Thoracic aorta (tissue), 2 donors: ENCODE measurements around the gene ETNK2. TPM values are rescaled to one million over a fixed set of nuclear protein-coding genes. Genes with fewer than 3 reads are reported as not detected.

Experiments
- ATAC-seq: fragments of 150-250 bp; one replicate; pipeline ENCODE4 v1.8.0; 2017; ENCODE audit warnings: low read depth; ENCODE audit not compliant: insufficient number of reproducible peaks, low FRiP score
- DNase-seq: peaks from one replicate; pipeline ENCODE4 v3.0.0-alpha.2; 2020; ENCODE audit warnings: low spot score
- H3K27ac ChIP-seq, 2 donors: fragments of 200-600 bp; sonication (generic); 1 replicate in 1 of 2; 2 replicates in 1 of 2; pipeline ENCODE4 v1.5.1; 2016; ENCODE audit warnings: mild to moderate bottlenecking in 2 of 2, moderate library complexity in 2 of 2
- H3K27me3 ChIP-seq: fragments of 200-600 bp; sonication (generic); replicated peaks from 2 replicates; pipeline ENCODE4 v1.6.0; 2016; ENCODE audit warnings: mild to moderate bottlenecking; ENCODE audit not compliant: insufficient read depth
- H3K36me3 ChIP-seq: fragments of 200-600 bp; sonication (generic); one replicate; pipeline ENCODE4 v1.5.1; 2016
- H3K4me1 ChIP-seq, 2 donors: fragments of 200-600 bp; sonication (generic); 1 replicate in 1 of 2; 2 replicates in 1 of 2; pipeline versions ENCODE4 v1.5.1 to v1.6.0; 2016; ENCODE audit warnings: low read depth in 2 of 2, mild to moderate bottlenecking in 1 of 2; ENCODE audit not compliant: control insufficient read depth in 1 of 2
- H3K4me3 ChIP-seq: fragments of 200-600 bp; sonication (generic); 2 replicates; pipeline ENCODE4 v1.5.1; 2016; ENCODE audit warnings: mild to moderate bottlenecking
- H3K9me3 ChIP-seq: fragments of 200-600 bp; sonication (generic); 2 replicates; pipeline ENCODE4 v1.5.1; 2016
- CTCF ChIP-seq: fragments of 200-600 bp; sonication (generic); IDR thresholded peaks from one replicate; pipeline ENCODE4 v1.5.1; 2019; ENCODE audit warnings: antibody characterized with exemption
- total RNA-seq, 2 donors: library from RNA; depleted of rRNA; stranded (reverse); fragments of >200 nt; gene quantifications; one replicate each; pipeline versions ENCODE4 v1.1.0 to v1.2.3, GENCODE V29; 2016

Gene ETNK2
- total RNA-seq, 2 donors from 2014 or later = 18.0 to 24.5 TPM

- no peak for DNase-seq
- Histone ChIP-seq H3K36me3 (no peaks in the 10 kb centered on the region), H3K4me1 (no peaks in the 10 kb centered on the region), H3K27me3 (no peaks in the 10 kb centered on the region), H3K4me3 (no peak overlapping the region), H3K27ac (no peak overlapping the region), H3K9me3 (no peaks in the 10 kb centered on the region)
- no peak for ATAC-seq
- TF ChIP-seq CTCF = no peak
These were observed 45.2 kb upstream of the ETNK2 start for GRCh38 chr1:204197068-204197467.

- Histone ChIP-seq H3K4me1 (no peaks in the 10 kb centered on the region), H3K27ac (no peak within 1 kb of the TSS), H3K4me3 (no peak within 1 kb of the TSS), H3K9me3 (no peaks in the 10 kb centered on the region), H3K27me3 (no peaks in the 10 kb centered on the region), H3K36me3 (no peaks in the 10 kb centered on the region)
- ATAC-seq = no peak
- DNase-seq = no peak
- no peak for TF ChIP-seq CTCF
These were observed 44.4 kb upstream of the ETNK2 start, which contains the start of gene KISS1 for GRCh38 chr1:204196068-204196795. Gene KISS1 (minus strand): TSS chr1:204196491. CDS start chr1:204192876, 3,615 bp downstream.

GRCh38 chr1:204194771-204195170 lies 42.9 kb upstream of the ETNK2 start:
- no peaks in the 10 kb centered on the region for H3K9me3 ChIP-seq
- no peak overlapping the region for H3K27ac ChIP-seq
- H3K27me3 ChIP-seq = no peaks in the 10 kb centered on the region
- H3K4me1 ChIP-seq = no peaks in the 10 kb centered on the region
- DNase-seq (no peak), ATAC-seq (no peak)
- no peaks in the 10 kb centered on the region for H3K36me3 ChIP-seq
- TF ChIP-seq CTCF = no peak
- no peak overlapping the region for H3K4me3 ChIP-seq

- H3K27ac ChIP-seq = no peak overlapping the region
- DNase-seq (no peak), ATAC-seq (no peak)
- H3K4me1 ChIP-seq = no peaks in the 10 kb centered on the region
- no peak for TF ChIP-seq CTCF
- no peaks in the 10 kb centered on the region for H3K9me3 ChIP-seq
- no peaks in the 10 kb centered on the region for H3K36me3 ChIP-seq
- no peak overlapping the region for H3K4me3 ChIP-seq
- no peaks in the 10 kb centered on the region for H3K27me3 ChIP-seq
These were observed 42.2 kb upstream of the ETNK2 start for GRCh38 chr1:204194080-204194479.

- no peak for ATAC-seq
- H3K36me3 ChIP-seq = no peaks in the 10 kb centered on the region
- H3K4me3 ChIP-seq = no peak overlapping the region
- TF ChIP-seq CTCF = no peak
- H3K4me1 ChIP-seq = no peaks in the 10 kb centered on the region
- H3K9me3 ChIP-seq = no peaks in the 10 kb centered on the region
- no peaks in the 10 kb centered on the region for H3K27me3 ChIP-seq
- H3K27ac ChIP-seq = no peak overlapping the region
- DNase-seq = no peak
These were observed 40.9 kb upstream of the ETNK2 start for GRCh38 chr1:204192589-204193352.
